ENCODE results near the gene CALR3. TPM values are rescaled to one million over a fixed set of nuclear protein-coding genes. Genes with fewer than 3 reads are reported as not detected.

The CALR3 gene
- total and polyA plus RNA-seq, 2 of the 13 experiments (the other 11 are each of a cell fraction or from before 2014, with no cell fraction given) = not detected

DNA sequence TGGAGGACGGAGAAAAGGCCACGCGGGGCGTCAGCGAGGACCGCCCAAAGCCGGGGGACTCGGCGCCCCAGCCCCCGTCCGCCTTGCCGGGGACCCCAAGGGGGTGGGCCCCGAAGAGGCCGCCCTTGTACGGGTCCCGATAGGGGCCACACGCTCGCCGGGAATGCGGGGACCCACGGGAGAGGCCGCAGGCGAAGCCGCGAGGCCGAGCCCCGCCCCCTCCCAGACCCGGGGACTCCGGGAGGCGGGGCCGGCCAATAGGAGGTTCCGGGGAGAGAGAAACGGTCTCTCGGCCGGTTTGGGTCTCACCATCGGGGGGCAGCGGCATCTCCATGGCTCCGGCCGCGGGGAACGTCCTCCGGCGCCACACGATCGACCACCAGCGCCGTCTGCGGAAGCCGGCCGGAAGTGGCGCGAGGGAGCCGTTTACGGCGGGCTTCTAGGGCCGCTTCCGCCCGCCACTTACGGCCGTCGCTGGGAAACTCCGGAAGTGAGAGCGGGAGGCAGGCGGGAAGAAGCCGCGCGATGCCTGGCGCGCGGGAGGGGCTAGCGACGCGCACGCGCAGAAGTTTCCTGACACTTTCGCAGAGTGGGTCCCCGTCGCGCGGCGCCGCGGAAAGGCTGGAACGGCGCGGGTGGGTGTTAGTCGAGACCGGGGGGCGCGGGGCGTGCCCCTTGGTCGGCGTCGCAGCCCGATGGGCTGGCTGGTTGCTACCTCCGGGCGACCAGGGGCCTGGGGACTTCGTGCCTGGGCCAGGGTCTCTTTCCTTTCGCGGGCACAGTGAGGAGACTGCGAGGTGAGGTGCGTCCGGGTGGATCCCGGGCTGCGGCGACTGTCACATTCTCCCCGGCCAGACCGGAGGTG, 46.3 kb upstream of the CALR3 start, which contains the start of gene CHERP (continued):
- TF ChIP-seq, protein P1, sequence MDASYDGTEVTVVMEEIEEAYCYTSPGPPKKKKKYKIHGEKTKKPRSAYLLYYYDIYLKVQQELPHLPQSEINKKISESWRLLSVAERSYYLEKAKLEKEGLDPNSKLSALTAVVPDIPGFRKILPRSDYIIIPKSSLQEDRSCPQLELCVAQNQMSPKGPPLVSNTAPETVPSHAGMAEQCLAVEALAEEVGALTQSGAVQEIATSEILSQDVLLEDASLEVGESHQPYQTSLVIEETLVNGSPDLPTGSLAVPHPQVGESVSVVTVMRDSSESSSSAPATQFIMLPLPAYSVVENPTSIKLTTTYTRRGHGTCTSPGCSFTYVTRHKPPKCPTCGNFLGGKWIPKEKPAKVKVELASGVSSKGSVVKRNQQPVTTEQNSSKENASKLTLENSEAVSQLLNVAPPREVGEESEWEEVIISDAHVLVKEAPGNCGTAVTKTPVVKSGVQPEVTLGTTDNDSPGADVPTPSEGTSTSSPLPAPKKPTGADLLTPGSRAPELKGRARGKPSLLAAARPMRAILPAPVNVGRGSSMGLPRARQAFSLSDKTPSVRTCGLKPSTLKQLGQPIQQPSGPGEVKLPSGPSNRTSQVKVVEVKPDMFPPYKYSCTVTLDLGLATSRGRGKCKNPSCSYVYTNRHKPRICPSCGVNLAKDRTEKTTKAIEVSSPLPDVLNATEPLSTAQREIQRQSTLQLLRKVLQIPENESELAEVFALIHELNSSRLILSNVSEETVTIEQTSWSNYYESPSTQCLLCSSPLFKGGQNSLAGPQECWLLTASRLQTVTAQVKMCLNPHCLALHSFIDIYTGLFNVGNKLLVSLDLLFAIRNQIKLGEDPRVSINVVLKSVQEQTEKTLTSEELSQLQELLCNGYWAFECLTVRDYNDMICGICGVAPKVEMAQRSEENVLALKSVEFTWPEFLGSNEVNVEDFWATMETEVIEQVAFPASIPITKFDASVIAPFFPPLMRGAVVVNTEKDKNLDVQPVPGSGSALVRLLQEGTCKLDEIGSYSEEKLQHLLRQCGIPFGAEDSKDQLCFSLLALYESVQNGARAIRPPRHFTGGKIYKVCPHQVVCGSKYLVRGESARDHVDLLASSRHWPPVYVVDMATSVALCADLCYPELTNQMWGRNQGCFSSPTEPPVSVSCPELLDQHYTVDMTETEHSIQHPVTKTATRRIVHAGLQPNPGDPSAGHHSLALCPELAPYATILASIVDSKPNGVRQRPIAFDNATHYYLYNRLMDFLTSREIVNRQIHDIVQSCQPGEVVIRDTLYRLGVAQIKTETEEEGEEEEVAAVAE (CRISPR knock-in tag; IDR thresholded peaks at IDR 0.05; ENCODE audit: borderline replicate concordance) = peak; percentile 53; the same call in 1 of the 2 replicates
- TF ChIP-seq ZNF382 (CRISPR knock-in tag; IDR thresholded peaks at IDR 0.05; ENCODE audit: borderline replicate concordance) (no peak), IRX3 (CRISPR knock-in tag; IDR thresholded peaks at IDR 0.05; ENCODE audit: borderline replicate concordance, low read depth) (0 out of 2 replicates have a peak, but pooled peaks have one; percentile 70), NAIF1 (CRISPR knock-in tag; IDR thresholded peaks at IDR 0.05; ENCODE audit: borderline replicate concordance) (peak; percentile 90), HHEX (CRISPR knock-in tag; IDR thresholded peaks at IDR 0.05) (no peak), ZNF33A (CRISPR knock-in tag; IDR thresholded peaks at IDR 0.05; ENCODE audit: borderline replicate concordance) (peak; percentile 52; the same call in 1 of the 2 replicates), SRSF4 (IDR thresholded peaks at IDR 0.05; ENCODE audit: low read depth, low read length, poor library complexity, severe bottlenecking) (no peak), ZNF557 (CRISPR knock-in tag; IDR thresholded peaks at IDR 0.05) (0 out of 2 replicates have a peak, but pooled peaks have one; percentile 27), ZNF121 (CRISPR knock-in tag; IDR thresholded peaks at IDR 0.05) (no peak), PHF20 (CRISPR knock-in tag; IDR thresholded peaks at IDR 0.05) (peak; percentile 95), SP1 (IDR thresholded peaks at IDR 0.05) (no peak), SP1 (CRISPR knock-in tag; IDR thresholded peaks at IDR 0.05) (peak; percentile 31), NBN (conservative IDR thresholded peaks at IDR 0.05) (no peak), TMF1 (CRISPR knock-in tag; IDR thresholded peaks at IDR 0.05; ENCODE audit: low read depth) (peak; percentile 84), TCF7 (IDR thresholded peaks at IDR 0.05; ENCODE audit: low read depth) (no peak), ZC3H4 (CRISPR knock-in tag; IDR thresholded peaks at IDR 0.05; ENCODE audit: borderline replicate concordance) (no peak), MIER3 (CRISPR knock-in tag; IDR thresholded peaks at IDR 0.05; ENCODE audit: borderline replicate concordance) (no peak; the same call in 1 of the 2 replicates)
- TF ChIP-seq, protein P2, sequence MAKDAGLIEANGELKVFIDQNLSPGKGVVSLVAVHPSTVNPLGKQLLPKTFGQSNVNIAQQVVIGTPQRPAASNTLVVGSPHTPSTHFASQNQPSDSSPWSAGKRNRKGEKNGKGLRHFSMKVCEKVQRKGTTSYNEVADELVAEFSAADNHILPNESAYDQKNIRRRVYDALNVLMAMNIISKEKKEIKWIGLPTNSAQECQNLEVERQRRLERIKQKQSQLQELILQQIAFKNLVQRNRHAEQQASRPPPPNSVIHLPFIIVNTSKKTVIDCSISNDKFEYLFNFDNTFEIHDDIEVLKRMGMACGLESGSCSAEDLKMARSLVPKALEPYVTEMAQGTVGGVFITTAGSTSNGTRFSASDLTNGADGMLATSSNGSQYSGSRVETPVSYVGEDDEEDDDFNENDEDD (CRISPR knock-in tag; IDR thresholded peaks at IDR 0.05; ENCODE audit: borderline replicate concordance) = peak; percentile 93
- TF ChIP-seq, protein P3, sequence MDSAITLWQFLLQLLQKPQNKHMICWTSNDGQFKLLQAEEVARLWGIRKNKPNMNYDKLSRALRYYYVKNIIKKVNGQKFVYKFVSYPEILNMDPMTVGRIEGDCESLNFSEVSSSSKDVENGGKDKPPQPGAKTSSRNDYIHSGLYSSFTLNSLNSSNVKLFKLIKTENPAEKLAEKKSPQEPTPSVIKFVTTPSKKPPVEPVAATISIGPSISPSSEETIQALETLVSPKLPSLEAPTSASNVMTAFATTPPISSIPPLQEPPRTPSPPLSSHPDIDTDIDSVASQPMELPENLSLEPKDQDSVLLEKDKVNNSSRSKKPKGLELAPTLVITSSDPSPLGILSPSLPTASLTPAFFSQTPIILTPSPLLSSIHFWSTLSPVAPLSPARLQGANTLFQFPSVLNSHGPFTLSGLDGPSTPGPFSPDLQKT (CRISPR knock-in tag; IDR thresholded peaks at IDR 0.05; ENCODE audit: borderline replicate concordance) = peak; percentile 58; the same call in 1 of the 2 replicates
- TF ChIP-seq, protein P4, sequence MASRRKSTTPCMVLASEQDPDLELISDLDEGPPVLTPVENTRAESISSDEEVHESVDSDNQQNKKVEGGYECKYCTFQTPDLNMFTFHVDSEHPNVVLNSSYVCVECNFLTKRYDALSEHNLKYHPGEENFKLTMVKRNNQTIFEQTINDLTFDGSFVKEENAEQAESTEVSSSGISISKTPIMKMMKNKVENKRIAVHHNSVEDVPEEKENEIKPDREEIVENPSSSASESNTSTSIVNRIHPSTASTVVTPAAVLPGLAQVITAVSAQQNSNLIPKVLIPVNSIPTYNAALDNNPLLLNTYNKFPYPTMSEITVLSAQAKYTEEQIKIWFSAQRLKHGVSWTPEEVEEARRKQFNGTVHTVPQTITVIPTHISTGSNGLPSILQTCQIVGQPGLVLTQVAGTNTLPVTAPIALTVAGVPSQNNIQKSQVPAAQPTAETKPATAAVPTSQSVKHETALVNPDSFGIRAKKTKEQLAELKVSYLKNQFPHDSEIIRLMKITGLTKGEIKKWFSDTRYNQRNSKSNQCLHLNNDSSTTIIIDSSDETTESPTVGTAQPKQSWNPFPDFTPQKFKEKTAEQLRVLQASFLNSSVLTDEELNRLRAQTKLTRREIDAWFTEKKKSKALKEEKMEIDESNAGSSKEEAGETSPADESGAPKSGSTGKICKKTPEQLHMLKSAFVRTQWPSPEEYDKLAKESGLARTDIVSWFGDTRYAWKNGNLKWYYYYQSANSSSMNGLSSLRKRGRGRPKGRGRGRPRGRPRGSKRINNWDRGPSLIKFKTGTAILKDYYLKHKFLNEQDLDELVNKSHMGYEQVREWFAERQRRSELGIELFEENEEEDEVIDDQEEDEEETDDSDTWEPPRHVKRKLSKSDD (CRISPR knock-in tag; IDR thresholded peaks at IDR 0.05; ENCODE audit: low read depth) = 0 out of 2 replicates have a peak, but pooled peaks have one; percentile 21
